NT2/D1 (cell line): ENCODE measurements around the gene CHST4.
"Not testable (repeated sequence)": the region's sequence is repeated elsewhere in the genome, so short reads cannot be mapped to it uniquely, and the experiment has no call there.

Experiments used
- YY1 ChIP-seq: IDR thresholded peaks from 2 replicates; pipeline ENCODE4 v1.6.1; 2011; ENCODE audit not compliant: insufficient read length, insufficient read depth
- ZNF274 ChIP-seq: IDR thresholded peaks from 2 replicates; pipeline ENCODE4 v1.6.1; 2011; ENCODE audit warnings: mild to moderate bottlenecking, low read depth, low read length

GRCh38 chr16:71561886-71562285 lies 35.7 kb downstream of the CHST4 start:
- TF ChIP-seq ZNF274, YY1: not testable (repeated sequence)
